GDM1 (cell line): ENCODE results near the gene TENM4.

Experiments used
- DNase-seq: peaks from one replicate; lab custom pipeline; 2025; lab: John Stamatoyannopoulos, UW

The TENM4 gene

DNA sequence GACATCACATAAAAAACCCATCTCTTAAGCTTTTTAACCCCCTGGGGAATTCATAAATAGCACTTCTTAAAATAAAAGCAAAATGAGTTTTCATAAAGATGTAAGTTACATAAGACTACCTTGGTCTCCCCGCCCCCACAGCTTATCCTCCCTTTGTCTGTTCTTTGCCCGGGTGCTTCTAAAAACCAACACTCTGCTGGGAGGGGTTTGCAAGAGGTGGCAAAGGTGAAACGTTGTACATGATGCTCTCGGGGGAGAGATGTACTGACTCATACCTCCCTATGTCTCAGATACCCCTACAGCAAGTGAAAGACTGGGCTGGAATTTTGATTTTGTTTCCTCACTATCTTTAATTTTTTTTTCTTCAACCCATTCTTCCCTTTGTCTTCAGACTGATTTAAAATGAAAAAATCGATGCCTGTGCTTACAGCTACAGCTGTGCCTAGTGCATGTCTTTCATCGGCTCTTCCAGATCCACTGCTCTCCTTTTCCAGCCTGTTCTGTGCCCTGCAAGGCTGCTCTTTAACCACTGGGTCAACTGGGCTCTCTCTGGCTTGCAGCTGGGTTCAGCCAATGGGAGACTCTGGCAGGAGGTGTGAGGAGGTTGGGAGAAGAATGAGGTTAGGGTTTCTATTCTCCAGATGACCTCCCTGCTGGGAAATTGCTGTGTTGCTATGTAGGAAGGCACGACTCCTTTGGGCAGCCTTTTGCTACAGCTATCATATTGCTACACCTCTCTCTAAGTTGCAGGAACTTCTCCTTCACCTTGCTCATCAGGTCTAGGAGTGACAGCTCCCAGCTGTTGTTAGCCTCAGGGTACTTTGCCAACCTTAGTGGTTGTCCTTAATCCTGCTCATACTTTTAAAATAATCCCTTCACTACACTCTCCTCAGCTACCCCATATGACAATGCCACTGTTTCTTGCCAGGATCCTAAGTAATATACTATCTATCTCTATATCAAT, 266.5 kb downstream of the TENM4 start:
- no peak for DNase-seq

DNA sequence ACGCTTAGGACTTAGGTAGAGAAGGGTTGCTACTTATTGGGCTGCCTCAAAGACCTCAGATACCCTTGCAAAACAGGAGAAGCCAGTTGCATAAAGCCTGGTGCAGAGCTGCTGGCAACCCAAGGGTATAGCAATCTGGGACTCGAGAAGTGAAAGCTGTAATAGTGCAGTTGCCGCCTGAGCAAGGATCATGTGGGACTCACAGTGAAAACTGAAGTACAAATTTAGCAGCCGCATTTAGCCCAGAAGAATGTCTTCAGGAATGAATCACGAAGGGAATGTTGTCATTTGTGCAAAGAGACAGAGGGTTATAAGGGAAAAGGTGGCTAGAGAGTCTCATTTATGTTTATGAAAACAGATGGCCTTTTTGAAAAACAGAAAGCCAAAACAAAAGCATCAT, 267.2 kb downstream of the TENM4 start:
- no peak for DNase-seq

DNA sequence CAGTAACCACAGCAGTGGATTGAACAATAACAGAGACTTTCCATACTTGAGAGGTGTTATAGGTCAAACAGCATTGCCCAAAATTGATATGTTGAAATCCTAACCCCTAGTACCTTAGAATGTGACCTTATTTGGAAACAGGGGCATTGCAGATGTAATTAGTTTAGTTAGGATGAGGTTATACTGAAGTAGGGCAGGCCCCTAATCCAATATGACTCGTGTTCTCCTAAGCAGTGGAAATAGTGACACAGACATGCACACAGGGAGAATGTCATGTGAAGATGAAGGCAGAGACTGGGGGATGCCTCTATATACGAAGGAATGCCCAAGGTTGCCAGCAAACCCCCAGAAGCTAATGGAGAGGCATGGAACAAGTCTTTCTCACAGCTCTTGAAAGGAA, 270.5 kb downstream of the TENM4 start:
- DNase-seq, result no peak

DNA sequence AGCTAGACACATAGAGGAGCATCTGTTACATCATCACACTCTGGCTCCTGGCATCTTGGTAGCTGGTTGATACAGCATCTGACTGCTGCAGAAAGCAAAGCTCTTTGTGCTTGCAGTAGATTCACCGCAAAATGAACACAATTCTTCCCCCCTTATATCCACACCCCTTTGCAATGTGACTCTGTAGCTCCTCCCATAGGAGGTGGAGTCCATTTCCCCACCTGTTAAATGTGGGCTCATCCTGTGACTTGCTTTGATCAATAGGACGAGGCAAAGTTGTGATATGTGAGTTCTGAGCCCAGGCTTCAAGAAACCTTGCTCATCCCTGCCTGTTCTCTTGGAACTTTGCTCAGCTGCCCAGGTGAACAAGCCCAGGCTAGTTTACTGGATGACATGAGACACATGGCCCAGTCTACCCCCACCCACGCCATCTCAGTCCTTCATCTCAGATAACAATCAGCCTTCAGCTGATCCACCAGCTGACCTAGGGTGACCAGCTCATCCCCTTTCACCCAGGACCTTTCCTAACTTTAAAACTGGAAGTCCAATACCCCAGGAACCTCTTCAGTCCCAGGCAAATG, 272.2 kb downstream of the TENM4 start:
- DNase-seq, result no peak

DNA sequence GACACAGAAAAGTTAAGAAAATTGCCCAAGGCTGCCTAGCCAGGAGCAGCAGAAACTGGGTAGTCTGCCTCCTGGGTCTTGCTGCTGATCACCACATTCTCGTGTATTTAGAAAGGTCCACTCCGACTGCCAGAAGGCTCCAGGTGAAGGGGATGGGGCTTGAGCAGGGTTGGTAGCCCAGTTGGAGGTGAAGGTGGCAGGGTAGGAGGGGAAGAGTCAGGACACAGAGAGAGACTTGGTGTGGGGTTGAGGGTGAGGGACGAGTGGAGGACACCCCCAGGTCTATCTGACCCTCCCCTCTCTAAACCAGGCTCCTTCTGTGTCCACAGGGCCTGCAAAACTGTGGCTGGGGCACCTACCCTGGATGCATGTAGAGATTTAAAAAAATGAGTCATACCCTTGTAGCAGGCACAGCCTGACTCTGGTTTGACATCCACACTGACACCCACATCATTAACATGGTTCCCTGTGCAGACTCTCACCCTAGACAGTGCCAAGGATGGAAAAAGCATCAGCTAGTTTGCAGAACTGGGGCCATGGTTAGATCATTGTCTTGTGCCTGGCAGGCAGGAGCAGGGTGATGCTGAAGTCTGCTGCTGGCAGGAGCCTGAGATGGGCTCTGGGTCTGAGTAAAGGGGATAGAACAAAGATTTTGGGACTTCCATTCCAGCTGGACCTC, 273.2 kb downstream of the TENM4 start:
- DNase-seq, result no peak

DNA sequence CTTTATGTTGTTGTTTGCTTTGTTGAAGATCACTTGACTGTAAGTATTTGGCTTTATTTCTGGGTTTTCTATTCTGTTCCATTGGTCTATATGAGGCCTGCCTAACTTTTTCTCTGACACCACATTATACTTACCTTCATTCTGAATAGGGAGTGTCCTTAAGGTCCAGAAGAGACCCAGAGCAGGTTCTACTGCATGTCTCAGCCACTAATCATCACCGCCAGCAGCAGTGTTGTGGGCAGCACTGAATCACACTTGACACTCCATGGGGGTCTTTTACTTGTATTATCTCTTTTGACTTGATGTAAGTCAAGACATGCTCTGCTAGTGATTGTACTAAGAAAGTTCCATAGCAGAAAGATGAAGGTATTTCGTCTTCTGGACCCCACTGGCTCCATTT, 274.9 kb downstream of the TENM4 start:
- no peak for DNase-seq

DNA sequence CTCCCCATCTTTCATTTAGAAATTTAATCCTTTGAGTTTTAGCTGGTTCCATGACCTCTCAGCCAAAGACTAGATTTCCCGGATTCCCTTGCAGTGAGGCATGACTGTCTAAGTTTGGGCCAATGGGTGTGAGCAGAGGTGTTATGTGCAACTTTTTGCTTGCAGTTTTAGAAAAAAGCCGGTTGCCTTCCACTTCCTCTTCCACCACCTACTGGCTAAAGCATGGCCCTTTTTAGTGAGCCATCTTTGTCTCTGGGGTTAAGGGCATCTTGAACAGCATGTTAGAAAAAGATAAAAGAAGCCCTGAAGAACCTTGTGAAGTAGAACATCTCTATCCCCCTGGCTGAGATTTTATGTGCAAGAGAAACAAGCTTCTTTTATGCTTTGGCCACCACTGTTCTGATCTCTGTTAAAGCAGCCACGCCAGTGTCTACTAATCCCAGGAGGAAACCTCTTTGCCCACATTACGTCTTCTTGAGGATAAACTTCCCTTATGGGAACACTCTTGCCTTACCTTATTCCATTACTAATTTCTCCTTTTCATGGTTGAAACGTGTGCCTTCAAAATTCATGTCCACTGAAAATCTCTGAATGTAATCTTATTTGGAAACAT, 279.9 kb downstream of the TENM4 start:
- no peak for DNase-seq

DNA sequence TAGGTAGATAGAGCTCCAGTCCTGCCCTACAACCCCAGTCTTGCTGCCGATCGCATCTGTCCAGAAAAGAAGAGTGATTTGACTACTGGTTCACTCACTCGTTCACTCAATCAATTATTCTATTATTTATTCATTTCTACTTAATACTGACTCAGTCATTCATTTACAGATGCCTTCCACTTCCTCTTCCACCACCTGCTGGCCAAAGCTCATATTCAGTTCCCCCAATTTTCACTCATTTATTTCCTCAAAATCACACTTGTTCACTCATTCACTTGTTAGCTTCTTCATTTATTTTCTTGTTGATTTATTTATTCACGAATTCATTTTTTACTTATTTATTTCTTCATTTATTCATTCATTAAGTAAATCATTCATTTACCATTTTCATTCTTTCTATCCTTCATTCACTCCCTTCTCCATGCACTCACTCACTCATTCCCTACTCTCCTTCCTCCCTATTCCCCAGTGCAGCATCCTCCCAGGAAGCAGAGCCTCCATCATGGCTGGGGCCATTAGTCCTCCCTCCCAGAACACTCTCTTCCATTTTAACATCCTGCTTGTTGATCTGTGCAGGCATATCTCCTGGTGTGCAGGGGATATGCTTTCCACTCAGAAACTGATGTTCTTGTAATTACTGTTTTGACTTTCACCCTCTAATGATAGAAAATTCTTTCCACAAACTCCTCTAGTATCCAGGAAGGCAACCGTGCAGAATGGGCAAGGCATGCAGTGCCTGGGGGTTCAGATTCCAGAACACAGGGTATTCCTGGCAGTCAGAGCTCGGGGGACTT, 281.0 kb downstream of the TENM4 start:
- DNase-seq, result no peak

DNA sequence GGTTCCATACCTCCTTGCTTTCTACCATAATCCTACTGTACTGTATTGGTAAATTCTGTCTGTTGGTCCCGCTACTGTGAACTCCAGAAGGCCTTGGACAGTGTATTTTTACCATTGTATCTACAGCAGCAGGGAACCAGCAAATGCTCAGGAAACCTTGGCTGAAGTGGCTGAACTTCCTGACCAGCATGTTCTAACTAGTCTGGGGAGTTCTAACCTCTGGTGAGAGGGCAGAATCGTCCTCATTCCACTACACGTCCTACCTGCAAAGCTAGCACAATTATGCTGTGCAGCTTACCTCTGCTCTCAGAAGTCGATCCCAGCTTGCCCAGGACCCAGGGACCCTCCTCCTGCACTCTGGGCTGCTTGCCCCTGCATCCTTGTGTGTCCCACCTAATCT, 283.1 kb downstream of the TENM4 start:
- no peak for DNase-seq

DNA sequence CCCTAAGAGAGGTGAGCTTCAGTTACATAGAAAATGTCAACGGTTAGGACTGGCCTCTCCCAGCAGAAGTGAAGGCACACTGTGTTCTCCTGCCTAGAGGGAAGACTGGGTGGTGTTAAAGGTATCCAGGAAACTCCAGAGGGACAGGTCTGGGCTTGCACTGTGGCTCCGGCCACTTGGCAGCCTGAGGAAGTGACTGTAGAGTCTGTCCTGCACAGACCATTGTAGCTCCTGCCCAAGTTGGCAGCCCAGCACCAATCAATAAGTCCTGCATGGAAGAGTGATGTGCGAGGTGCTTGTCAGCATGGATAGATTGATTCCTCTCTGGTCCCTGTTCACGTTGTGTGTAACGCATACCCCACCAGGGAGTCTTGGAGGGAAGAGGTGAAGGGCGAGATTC, 284.8 kb downstream of the TENM4 start:
- no peak for DNase-seq

DNA sequence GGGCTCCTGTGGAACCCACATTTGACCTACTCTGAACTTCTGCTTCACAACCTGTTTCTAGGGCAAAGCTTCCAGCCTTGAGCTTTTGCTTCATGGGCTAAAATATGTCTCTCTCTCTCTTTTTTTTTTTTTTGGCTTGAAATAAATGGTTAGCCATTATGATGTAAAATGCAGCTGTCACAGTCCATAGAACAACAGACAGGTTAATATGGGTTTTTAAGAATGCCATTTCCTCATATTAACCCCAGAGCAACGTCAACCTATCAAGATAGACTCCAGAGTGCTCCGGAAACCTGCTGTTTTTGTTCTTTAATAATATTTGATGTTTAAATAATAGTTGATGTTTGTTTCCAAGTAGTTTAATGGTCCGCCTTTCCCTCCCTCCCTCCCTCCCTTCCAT, 285.6 kb downstream of the TENM4 start:
- DNase-seq, result no peak

DNA sequence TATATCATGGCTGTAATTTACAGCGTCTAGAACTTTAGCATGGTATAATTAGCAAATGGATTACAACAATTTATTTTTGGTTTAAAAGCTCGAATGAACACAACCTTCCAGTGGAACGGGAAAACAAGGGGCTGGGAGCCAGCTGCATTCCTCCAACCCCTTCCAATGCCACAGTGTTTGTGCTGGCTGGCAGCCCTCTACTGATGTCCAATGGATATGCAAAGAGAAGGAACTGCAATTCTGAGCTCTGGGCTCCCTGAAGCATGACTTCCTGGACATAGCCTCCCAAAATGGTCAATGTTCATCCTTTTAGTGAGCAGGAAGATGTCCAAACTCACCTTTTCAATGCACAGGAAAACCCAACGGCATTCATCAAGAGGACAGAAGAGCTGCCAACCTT, 288.3 kb downstream of the TENM4 start:
- DNase-seq, result no peak

DNA sequence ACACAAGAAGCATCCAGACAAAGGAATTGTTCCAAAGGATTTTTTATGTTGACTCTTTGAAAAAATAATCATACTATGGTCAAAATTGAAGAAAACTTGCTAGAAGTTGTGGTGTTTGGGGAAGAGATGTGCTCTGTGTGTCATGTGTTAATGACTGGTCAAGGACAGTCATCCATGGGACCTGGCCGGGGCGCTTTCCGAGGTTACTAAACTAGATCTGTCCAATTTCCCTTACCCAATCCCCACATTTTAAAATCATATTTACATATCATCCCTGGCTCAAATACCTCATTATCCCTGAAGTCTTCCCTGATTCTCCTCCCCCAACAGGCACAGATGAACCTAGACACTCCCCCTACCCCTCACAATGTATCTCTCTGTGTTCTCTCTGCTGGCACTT, 289.4 kb downstream of the TENM4 start:
- DNase-seq, result no peak

DNA sequence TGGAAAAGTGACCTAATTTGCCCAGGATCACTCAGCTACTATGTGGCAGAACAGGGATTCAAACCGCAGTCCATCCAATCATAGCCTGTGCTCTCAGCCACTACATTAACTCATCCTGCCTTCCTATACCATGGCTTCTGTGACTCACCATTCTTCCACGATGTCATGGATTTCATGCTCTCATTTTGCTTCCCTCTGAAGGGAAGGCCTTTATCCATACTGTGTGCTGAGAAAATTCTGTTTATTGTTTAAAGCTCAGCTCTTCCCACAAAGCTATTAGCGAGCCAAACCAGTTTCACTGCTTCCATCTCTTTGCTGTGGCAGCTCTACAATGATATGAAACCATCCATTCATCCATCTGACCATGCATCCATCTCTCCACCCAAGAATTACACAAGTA, 289.9 kb downstream of the TENM4 start:
- DNase-seq, result no peak

DNA sequence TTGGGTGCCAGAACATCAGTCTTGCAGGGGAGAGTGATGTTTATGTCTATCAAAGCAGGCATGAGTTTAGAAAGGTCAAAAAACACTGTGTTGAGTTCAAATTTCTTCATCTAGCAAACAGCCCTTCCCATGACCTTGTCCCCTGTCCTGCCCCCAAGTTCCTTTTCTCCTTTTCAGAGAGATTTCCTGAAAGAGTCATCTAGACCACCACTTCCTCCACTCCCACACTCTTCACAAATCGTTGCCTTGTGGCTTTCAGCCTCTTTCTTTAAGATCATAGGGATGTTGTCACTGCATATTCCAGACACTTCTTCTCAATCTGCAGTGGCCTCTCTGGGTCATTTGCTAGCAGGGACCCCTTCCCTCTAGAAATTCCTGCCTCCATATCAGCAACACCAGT, 290.5 kb downstream of the TENM4 start:
- no peak for DNase-seq

DNA sequence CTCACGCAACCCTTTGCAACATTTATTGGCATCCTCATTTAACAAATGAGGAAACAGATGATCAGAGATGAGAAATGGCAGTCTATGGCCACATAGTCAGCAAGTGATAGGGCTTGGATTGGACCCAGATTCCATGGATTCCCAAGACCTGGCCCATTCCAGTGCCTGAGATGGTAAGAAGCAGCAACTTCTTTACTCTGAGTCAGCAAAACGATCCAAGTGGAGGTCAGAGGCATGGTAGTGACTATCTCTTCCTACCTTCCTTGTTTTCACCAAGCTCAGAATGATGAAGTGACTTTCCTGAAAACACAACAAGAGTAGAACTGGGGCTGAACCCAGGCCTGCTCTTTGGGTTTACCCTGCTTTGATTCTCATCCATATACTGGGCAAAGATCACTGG, 293.1 kb downstream of the TENM4 start:
- DNase-seq, result no peak

DNA sequence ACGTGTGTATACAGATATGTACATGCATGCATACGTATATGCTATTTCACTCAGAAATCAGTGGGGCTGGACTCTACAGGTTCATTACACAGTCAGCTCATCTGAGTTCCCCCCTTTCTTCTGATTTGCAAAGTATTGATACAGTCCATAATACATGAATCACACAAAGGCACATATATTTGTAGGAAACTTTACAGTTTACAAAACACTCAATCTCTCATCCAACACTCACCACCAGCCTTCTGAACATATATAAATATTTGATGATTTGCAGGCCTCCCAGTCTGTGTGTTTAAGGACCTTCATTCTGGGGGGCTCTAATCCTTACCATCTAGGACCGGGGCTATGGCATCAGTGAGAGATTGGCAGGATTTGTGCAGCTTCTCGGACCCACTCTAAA, 293.8 kb downstream of the TENM4 start:
- no peak for DNase-seq

DNA sequence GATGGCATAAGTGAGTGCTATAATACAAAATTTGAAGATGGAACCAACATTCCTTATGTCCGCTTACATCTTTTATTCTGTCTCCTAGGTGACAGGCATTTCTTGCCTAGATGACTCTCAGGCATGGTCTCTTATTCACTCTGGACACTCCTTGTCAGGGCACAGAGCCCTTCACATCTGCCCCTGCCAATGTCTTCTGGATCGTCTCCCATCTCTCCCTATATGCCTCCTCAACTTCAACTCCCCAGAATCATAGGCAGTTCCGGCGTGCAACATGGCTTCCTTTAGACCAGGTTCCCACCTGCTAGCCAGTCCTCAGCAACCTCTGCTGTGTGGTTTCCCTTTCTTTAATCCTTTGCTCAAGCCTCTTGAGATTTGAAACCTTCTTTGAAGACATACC, 300.9 kb downstream of the TENM4 start:
- no peak for DNase-seq

DNA sequence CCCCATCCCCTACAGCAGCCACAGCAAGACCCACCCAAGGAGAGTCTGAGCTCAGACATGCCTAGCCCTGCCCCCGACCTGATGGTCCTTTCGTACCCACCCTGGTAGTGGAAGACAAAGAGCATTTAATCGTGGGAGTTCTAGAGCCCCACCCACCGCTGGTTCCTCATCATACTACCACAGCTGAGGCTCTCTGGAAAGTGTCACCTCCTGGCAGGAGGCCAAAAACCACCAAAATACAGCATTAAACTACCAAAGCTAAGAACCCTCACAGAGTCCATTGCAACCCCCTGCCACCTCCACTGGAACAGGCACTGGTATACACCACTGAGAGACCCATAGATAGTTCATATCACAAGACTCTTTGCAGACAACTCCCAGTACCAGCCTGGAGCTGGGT, 311.1 kb downstream of the TENM4 start:
- no peak for DNase-seq

DNA sequence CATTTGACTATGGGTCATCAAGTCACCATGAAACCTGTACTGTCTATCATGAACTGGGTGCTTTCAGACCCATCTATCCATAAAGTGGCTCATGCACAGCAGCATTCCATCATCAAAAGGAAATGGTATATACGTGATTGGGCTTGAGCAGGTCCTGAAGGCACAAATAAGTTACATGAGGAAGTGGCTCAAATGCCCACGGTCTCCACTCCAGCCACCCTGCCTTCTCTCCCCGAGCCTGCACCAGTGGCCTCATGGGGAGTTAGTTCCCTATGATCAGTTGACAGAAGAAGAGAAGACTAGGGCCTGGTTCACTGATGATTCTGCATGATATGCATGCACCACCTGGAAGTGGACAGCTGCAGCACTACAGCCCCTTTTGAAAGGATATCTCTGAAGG, 312.5 kb downstream of the TENM4 start:
- no peak for DNase-seq

DNA sequence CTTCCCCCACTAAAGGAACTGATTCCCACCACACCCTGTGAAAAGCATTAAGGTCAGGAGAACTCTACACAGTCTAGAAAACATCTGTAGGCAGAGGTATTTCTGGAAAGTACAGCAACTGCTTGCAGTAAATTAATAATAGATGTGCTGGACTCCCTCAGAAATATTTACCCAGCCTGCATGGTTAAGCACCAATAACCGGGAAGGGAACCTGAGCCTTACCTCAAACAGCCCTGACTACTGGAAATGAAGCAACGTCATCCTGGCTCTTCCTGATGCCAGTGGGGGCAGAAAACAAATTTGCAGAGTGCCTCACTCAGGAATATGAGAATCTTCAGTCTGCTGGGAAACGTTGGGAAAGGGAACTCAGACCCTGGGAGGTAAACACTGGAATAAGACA, 318.1 kb downstream of the TENM4 start:
- no peak for DNase-seq

DNA sequence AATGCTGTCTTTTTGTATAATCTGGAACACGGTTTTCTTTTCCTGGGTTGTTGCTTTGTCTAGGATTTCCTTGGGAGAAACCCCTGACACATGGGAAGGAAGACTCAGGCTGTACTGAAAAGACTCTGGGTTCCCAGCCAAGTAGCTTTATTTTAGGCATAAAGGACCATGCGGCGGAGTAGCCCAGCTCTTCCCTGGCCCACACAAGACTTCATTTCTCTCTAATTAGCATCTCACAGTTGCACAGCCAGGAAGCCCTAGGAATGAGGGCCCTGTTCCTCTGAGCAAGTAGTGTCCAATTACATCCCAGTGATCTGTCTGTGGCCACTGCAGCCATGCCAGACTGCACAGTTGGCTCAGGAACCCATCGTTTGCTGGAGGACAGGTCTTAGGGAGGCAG, 319.5 kb downstream of the TENM4 start:
- DNase-seq, result no peak
